Right lobe of liver (tissue), 6 donors: ENCODE results near the gene HDAC4. TPM values are rescaled to one million over a fixed set of nuclear protein-coding genes. Genes with fewer than 3 reads are reported as not detected.

Experiments
- ATAC-seq, 4 donors: fragments of 200-7000 bp; cut with Tn5 transposase; one replicate each; pipeline ENCODE4 v1.9.1; 2020; ENCODE audit warnings: mild to moderate bottlenecking in 4 of 4, moderate library complexity in 4 of 4
- DNase-seq, 3 donors: peaks; one replicate each; pipeline ENCODE4 v3.0.0-alpha.2; 2020
- H3K27ac ChIP-seq, 3 donors: fragments of 200-600 bp; one replicate each; pipeline ENCODE4 v1.8.0; 2022
- H3K27me3 ChIP-seq, 2 donors: fragments of 200-600 bp; one replicate each; pipeline ENCODE4 v1.8.0; 2022
- H3K36me3 ChIP-seq, 4 donors: fragments of 200-600 bp; sonication (generic) in 1 of 4; one replicate each; pipeline versions ENCODE4 v1.5.1 to v1.8.0; 2017 to 2022; ENCODE audit warnings: control low read depth in 1 of 4
- H3K4me1 ChIP-seq, 4 donors: fragments of 200-600 bp; sonication (generic) in 1 of 4; one replicate each; pipeline versions ENCODE4 v1.5.1 to v1.8.0; 2017 to 2022; ENCODE audit warnings: control low read depth in 1 of 4
- H3K4me3 ChIP-seq, 3 donors: fragments of 200-600 bp; one replicate each; pipeline ENCODE4 v1.8.0; 2022
- H3K9me3 ChIP-seq, 4 donors: fragments of 200-600 bp; sonication (generic) in 1 of 4; one replicate each; pipeline versions ENCODE4 v1.5.1 to v1.8.0; 2017 to 2022; ENCODE audit warnings: control low read depth in 1 of 4
- POLR2A ChIP-seq: fragments of 450-650 bp; IDR thresholded peaks from one replicate; pipeline ENCODE4 v1.6.1; 2017; ENCODE audit warnings: antibody characterized with exemption, mild to moderate bottlenecking
- whole genome bisulfite sequencing: methylation state at CpG from one replicate; pipeline ENCODE4 v1.1.6; 2018; ENCODE audit warnings: low coverage, low lambda C conversion rate; ENCODE audit not compliant: insufficient coverage; ENCODE audit errors: missing lambda C conversion rate; 5-methylcytosine and 5-hydroxymethylcytosine counted together
- intact Hi-C, 2 donors: fragments of 100-400 bp; cut with DNase I; formaldehyde crosslinking; loops; one replicate each; pipeline versions ENCODE4 v1.11.2 to v1.14.1; 2022
- total RNA-seq, 6 experiments: library from RNA; depleted of rRNA in 2 of 6; stranded (reverse); fragments of >200 nt in 2 of 6; fragmentation: NEBNext Ultra II Directional in 3 of 6; extraction: Animal tissue kit (Norgen Biotek cat#: 25700) in 3 of 6; gene quantifications; one replicate each; pipeline versions ENCODE4 v1.1.0 to v1.2.4, GENCODE V29; 2016 to 2023
- TF ChIP-seq, protein P1 (sequence below), 4 donors: fragments of 200-600 bp in 3 of 4; fragments of 450-650 bp in 1 of 4; IDR thresholded peaks; one replicate each; pipeline versions ENCODE4 v1.5.1 to v1.8.0; 2016 to 2022; ENCODE audit warnings: antibody characterized with exemption in 4 of 4, mild to moderate bottlenecking in 2 of 4
- donor health status: DM: no; HTN: yes; CAD: no.
- donor health status: DM: no; HTN: no; CAD: no.
- donor health status: DM: no; HTN: no; CAD: no.
- donor health status: DM: no; HTN: yes; CAD: no.
- donor health status: DM: no; HTN: yes; CAD: no.

The HDAC4 gene
- total RNA-seq, 6 experiments from 2014 or later = 8.9 to 22.4 (median 14.7) TPM

DNA sequence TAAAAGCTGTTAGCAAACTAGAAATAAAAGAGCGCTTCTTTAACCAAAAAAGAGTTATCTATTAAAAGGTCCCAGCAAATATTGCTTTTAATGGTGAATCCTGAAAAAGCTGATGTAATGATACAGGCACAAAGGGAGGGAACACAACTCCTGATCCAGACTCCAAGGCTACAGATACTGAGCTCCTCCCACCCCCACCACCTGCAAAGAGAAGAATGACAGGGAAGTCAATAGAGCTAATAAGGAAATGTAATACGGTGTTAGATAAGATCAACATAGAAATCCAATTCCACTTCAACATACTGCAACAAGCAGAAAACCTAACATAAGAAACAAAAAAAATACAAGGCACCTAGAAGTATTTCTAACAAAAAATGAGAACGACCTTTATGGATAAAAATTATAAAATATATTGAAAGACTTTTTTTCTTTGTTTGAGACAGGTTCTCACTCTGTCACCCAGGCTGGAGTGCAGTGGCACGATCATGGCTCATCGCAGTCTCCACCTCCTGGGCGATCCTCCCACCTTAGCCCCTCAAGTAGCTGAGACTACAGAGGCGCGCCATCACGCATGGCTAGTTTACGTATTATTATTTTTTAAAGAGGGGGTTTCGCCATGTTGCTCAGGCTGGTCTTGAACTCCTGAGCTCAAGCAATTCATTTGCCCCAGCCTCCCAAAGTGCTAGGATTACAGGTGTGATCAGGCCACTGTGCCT lies 192.2 kb downstream of the HDAC4 start:
- peak in 1 of 4 donors; percentile 59 for ATAC-seq
- peak in 1 of 3 donors; percentile 19 for DNase-seq
- Histone ChIP-seq H3K4me1 (no peaks in the 10 kb centered on the region), H3K27me3 (no peaks in the 10 kb centered on the region), H3K4me3 (no peak overlapping the region), H3K36me3 (no peaks in the 10 kb centered on the region), H3K9me3 (no peaks in the 10 kb centered on the region), H3K27ac (no peak overlapping the region)
- WGBS = 83% methylated on average over 8 of the region's 11 CpGs
- TF ChIP-seq POLR2A = no peak
- TF ChIP-seq, protein P1, sequence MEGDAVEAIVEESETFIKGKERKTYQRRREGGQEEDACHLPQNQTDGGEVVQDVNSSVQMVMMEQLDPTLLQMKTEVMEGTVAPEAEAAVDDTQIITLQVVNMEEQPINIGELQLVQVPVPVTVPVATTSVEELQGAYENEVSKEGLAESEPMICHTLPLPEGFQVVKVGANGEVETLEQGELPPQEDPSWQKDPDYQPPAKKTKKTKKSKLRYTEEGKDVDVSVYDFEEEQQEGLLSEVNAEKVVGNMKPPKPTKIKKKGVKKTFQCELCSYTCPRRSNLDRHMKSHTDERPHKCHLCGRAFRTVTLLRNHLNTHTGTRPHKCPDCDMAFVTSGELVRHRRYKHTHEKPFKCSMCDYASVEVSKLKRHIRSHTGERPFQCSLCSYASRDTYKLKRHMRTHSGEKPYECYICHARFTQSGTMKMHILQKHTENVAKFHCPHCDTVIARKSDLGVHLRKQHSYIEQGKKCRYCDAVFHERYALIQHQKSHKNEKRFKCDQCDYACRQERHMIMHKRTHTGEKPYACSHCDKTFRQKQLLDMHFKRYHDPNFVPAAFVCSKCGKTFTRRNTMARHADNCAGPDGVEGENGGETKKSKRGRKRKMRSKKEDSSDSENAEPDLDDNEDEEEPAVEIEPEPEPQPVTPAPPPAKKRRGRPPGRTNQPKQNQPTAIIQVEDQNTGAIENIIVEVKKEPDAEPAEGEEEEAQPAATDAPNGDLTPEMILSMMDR (IDR thresholded peaks at IDR 0.05) = no peak
- intact Hi-C loops = no loop called here

DNA sequence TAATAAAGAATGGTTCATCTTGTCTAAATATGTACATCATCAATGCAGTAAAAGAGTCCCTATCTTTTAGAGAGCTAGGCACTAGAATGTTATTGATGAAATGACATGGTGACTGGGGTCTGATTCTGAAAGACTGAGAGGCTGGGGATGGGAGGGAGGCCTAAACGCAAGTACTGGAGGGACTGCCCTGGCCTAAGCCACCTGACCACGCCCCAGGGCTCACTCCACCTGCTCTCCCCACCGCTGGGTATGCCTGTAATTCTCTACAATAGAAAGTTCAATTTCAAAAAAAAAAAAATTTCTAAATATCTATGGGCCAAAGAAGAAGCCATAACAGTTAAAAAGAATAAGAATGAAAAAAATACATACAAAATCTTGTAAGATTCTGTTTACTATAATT lies 194.0 kb downstream of the HDAC4 start:
- WGBS = 87% methylated on average over 2 of the region's 3 CpGs
- Histone ChIP-seq H3K4me1 (no peaks in the 10 kb centered on the region), H3K27me3 (no peaks in the 10 kb centered on the region), H3K27ac (no peak overlapping the region), H3K36me3 (no peaks in the 10 kb centered on the region), H3K4me3 (no peak overlapping the region), H3K9me3 (no peaks in the 10 kb centered on the region)
- DNase-seq = no peak
- ATAC-seq = no peak
- intact Hi-C loops = no loop called here
- TF ChIP-seq, protein P1 (IDR thresholded peaks at IDR 0.05) = no peak
- no peak for TF ChIP-seq POLR2A

DNA sequence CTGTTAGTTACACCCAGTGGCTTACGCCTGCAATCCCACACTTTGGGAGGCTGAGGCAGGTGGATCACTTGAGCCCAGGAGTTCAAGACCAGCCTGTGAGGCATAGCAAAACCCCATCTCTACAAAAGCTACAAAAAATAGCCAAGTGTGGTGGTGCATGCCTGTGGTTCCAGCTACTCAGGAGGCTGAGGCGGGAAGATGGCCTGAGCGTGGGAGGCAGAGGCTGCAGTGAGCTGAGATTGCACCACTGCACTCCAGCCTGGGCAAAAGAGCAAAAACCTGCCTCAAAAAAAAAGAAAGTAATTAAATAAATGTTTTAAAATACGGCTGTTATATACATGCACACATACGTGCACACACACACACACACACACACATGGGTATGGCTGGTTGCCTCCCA lies 194.8 kb downstream of the HDAC4 start:
- Histone ChIP-seq H3K27ac (no peak overlapping the region), H3K4me1 (no peaks in the 10 kb centered on the region), H3K36me3 (no peaks in the 10 kb centered on the region), H3K4me3 (no peak overlapping the region), H3K9me3 (no peaks in the 10 kb centered on the region), H3K27me3 (no peaks in the 10 kb centered on the region)
- intact Hi-C loops = no loop called here
- DNase-seq = no peak
- 91% methylated on average over 5 of the region's 5 CpGs for WGBS
- TF ChIP-seq, protein P1 (IDR thresholded peaks at IDR 0.05) = no peak
- TF ChIP-seq POLR2A = no peak
- ATAC-seq = no peak

DNA sequence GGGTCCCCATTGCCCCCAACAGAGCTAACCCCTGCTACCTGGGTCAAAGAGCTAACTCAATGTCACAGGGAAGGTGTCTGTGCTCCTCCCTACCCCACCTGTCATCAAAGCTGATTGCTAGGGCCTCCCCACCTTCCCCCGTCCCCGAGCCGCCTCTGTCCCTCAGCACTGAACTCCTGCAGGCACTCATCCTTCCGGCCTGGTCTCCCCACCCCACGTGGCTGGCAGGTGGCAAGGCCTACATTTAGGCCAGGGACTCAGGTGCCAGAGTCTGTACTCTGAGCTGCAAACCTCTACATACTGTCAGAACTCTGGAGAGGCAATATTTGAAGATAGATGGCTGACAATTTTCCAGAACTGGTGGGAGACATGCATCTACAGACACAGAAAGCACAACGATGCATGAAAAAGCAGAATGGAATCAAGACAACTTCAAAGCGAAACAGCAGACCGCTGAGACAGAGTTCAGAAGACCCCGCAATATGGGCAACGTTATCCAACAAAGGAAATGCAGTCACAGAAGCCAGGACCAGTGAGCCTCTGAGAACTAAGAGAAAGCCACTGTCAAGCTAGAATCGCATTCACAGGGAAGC lies 195.8 kb downstream of the HDAC4 start:
- Histone ChIP-seq H3K27ac (no peak overlapping the region), H3K4me3 (no peak overlapping the region), H3K4me1 (no peaks in the 10 kb centered on the region), H3K9me3 (no peaks in the 10 kb centered on the region), H3K36me3 (no peaks in the 10 kb centered on the region), H3K27me3 (no peaks in the 10 kb centered on the region)
- TF ChIP-seq, protein P1 (IDR thresholded peaks at IDR 0.05) = no peak
- no peak for TF ChIP-seq POLR2A
- WGBS = 64% methylated on average over 7 of the region's 11 CpGs
- intact Hi-C loops = no loop called here
- DNase-seq (no peak), ATAC-seq (no peak)
